GM19463 (cell line): ENCODE data around the gene GPR137B.
"Not testable (repeated sequence)": the region's sequence is repeated elsewhere in the genome, so short reads cannot be mapped to it uniquely, and the experiment has no call there.

Experiments used
- ATAC-seq: cut with Tn5 transposase; IDR thresholded peaks from one replicate; pipeline ENCODE4 v1.9.1; 2021; ENCODE audit warnings: mild to moderate bottlenecking, moderate library complexity; ENCODE audit not compliant: unreplicated experiment

The GPR137B gene

DNA sequence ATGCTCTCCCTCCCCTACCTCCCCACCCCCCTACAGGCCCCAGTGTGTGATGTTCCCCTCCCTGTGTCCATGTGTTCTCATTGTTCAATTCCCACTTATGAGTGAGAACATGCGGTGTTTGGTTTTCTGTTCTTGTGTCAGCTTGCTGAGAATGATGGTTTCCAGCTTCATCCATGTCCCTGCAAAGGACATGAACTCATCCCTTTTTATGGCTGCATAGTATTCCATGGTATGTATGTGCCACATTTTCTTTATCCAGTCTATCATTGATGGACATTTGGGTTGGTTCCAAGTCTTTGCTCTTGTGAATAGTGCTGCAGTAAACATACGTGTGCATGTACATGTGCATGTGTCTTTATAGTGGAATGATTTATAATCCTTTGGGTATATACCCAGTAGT lies 44.1 kb downstream of the GPR137B start:
- ATAC-seq = not testable (repeated sequence)

- not testable (repeated sequence) for ATAC-seq
Measured at GRCh38 chr1:236188084-236188483, 45.7 kb downstream of the GPR137B start.

DNA sequence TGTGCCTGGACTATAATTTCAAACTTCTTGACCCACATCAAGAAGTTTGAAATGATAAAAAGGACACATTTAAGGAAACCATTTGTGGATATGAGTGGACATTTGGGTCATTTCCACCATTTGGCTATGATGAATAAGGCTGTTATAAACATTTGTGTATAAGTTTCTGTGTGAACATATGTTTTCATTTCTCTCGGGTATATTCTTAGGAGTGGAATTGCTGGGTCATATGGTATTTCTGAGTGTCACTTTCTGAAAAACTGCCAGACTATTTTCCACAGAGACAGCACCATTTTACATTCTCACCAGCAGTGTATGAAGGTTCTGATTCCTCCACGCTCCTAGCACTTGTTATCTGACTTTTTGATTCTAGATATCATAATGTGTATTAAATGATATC lies 50.8 kb downstream of the GPR137B start:
- no peak for ATAC-seq

GRCh38 chr1:236200925-236201324 lies 58.6 kb downstream of the GPR137B start:
- no peak for ATAC-seq

- no peak for ATAC-seq
Measured at GRCh38 chr1:236201786-236202185, 59.4 kb downstream of the GPR137B start.

DNA sequence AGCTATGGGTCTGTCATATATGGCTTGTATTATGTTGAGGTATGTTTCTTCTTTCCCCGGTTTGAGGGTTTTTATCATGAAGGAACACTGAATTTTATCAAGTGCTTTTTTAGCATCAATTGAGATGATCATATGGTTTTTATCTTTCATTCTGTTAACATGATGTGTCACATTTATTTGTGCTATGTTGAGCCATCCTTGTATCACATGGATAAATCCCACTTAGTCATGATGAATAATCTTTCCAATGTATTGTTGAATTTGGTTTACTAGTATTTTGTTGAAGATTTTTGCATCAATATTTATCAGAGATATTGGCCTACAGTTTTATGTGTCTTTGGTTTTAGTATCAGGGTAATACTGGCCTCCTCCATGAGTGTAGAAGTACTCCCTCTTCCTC lies 61.7 kb downstream of the GPR137B start:
- no peak for ATAC-seq

GRCh38 chr1:236204656-236205055 lies 62.3 kb downstream of the GPR137B start:
- ATAC-seq = no peak

DNA sequence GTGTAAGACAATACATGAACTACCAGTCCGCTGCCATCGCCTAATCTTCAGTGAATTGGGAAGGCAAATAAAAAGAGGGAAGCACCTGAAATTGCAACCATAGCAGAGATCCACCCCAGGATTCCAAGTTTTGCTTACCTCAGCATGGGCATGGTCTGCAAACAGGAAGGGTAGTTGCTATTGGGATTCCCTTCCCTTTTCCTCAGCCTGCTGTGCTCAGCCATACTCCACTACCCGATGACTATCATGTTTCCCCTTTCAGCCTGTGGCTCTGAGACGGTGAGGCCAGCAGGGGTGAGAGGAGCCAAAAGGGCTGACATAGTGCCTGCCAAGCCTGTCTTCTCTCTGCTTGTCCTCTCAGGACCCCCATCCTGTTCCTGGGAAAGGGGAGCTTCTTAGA lies 64.2 kb downstream of the GPR137B start:
- no peak for ATAC-seq

GRCh38 chr1:236207121-236207520 lies 64.8 kb downstream of the GPR137B start:
- ATAC-seq = no peak

DNA sequence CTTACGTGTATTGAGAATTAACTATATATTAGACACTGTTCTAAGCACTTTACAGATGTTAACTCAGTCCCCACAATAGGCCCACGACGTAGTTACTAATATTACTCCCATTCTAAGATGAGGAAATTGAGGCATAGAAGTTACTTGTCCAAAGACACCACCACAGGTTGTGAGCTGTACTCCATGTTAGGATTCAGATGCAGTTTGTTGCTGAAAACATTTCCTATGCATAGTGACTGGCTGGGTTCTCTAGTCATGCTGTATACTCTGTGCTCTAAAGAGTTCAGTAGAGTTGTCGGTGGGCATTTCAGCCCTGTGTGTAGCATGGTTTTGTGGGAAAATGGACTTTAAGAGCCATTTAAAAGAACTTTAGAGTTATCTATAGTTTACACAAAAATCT lies 65.2 kb downstream of the GPR137B start:
- ATAC-seq = no peak

- ATAC-seq = no peak
Measured at GRCh38 chr1:236209185-236209584, 66.8 kb downstream of the GPR137B start.

GRCh38 chr1:236209713-236210112 lies 67.4 kb downstream of the GPR137B start:
- no peak for ATAC-seq

GRCh38 chr1:236211815-236212214 lies 69.5 kb downstream of the GPR137B start:
- no peak for ATAC-seq

- ATAC-seq = no peak
Measured at GRCh38 chr1:236213534-236213933, 71.2 kb downstream of the GPR137B start.

DNA sequence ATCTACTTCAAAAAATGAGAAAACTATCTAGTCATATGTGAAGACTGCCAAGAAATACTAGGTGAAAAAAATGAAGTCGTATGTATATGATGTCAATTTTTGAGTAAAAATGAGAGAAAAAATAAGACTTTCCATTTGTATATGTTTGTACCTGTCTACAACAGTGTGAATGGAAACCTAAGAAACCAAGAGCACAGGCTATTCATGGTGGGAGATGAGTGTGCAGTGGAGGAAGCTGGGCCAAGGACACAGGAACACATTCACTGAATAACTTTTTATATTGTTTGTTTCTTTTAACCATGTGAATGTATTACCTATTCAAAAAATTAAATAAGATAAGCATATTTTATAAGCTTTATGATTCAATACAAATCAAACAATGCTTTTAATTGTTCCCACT lies 72.4 kb downstream of the GPR137B start:
- ATAC-seq = no peak

DNA sequence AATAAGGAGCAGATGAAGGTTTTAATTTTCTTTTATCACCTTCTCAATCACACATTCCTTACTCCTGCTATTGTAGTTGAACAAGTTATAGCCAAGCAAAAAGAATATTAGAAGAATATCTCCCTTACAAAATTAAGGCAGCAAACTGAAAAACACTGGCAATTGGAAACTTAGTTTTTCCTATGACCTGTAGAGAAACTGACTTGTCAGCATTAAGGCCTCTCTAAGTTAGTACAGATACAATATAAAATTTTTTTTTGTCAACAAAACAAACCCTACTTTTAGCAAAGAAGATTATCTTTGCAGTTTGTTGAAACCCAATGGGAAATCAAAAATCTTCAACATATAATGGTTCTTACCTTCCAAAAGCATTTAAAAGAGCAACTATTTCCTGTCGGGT lies 78.1 kb downstream of the GPR137B start:
- ATAC-seq = no peak

DNA sequence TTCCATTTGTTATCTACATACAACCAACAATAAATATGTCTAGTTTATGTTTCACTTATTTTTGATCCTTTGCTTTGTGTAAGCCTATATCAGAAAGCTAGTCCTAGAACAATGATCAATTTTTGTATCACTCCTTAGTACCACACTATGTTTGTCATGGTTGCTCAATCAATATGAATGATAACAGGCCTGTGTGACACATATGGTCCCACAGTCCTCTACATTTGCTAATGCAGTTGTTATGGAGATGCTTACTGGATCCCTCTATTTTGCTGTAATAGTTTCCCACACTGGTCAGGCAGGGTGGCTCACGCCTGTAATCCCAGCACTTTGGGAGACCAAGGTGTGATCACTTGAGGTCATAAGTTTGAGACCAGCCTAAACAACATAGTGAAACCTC lies 80.3 kb downstream of the GPR137B start:
- no peak for ATAC-seq

DNA sequence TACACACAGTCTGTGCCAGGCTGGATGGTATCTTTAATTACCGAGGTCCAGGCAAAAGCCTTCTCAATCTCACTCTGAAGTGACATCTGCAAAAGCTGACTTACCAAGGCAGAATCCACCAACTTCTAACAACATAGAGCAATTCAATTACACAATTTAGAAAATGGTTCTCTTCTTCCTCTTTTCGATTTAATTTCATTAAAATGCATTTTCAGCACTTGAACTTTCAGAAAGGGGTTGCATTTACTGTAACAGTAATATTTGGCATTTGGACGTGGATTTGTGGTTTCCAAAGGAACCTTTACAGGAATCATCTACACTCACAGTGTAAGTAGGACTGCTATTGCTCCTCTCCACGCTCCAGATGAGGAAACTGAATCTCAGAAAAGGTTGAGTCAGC lies 86.1 kb downstream of the GPR137B start:
- no peak for ATAC-seq

- no peak for ATAC-seq
Measured at GRCh38 chr1:236235116-236235515, 92.8 kb downstream of the GPR137B start.

DNA sequence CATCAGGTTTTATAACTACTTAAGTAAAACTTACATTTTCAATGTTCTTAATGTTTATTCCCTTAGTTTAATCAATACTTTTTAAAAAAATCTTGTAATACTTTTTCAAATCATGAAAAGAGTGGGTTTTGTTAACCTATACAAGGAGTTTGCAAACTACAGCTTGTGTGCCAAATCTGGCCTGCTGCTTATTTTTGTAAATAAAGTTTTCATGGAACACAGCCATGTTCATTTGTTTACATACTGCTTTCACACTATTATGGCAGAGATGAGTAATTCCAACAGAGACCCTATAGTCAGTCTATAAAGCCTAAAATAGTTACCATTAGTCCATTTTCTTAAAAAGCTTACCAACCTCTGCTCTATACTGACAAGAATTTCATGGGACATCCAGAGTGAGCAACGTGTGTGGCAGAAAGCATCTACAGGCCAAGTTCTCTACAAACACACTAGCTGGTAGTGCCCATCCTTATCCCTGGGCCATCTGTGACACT lies 96.8 kb downstream of the GPR137B start:
- no peak for ATAC-seq

DNA sequence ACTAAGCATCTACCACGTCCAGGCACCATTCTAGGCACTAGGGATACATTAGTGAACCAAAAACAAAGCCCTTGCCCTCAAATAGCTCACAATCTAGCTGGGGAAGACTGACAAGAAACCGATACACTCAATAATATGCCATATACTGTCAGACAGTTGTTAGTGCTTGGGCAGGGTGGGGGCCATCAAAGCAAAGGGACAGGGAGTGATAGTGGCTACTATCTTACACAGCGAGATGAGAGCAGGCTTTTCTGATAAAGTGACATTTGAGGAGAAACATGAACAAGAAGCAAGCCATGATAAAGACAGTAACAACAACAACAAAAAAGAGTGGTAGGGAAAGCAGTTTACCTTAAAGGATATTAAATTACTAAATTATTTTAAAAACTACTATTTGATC lies 98.3 kb downstream of the GPR137B start:
- no peak for ATAC-seq

- no peak for ATAC-seq
Measured at GRCh38 chr1:236242568-236242967, 100.2 kb downstream of the GPR137B start.

DNA sequence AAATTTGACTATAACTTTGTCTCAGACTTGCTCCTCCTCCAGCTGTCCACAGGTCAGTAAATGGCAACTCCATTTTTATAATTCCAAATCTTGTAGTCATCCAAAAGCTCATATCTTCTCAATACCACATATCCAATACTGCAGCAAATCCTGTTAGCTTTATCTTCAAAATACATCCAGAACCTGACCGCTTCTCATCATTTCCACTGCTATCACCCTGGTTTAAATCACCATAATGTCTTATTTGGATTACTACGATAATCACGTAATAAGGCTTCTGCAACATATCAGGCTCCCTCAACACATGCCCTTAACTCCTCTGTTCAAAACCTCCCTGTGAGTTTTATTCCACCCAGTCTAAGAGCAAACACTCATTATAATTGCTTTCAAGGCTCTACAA lies 104.9 kb downstream of the GPR137B start:
- no peak for ATAC-seq

DNA sequence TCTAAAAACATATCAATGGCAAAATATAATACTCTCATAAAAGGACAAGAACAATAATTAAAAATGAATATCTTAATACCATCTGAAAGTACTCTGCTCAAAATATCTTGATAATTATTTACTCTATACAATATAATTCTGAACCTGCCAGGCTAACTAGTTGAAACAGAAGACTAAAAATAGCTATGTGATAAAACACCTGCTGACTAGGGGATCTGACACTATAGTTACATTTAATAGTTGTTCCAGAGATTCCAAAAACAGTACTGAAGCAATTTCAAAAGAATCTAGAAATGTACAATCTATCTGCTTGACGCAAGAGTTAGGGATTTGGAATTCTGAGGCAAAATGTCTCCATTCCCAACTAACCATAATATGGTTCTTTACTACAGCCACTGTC lies 109.2 kb downstream of the GPR137B start:
- ATAC-seq = no peak
